Measurements from ENCODE around the gene PXT1.

Gene PXT1

DNA sequence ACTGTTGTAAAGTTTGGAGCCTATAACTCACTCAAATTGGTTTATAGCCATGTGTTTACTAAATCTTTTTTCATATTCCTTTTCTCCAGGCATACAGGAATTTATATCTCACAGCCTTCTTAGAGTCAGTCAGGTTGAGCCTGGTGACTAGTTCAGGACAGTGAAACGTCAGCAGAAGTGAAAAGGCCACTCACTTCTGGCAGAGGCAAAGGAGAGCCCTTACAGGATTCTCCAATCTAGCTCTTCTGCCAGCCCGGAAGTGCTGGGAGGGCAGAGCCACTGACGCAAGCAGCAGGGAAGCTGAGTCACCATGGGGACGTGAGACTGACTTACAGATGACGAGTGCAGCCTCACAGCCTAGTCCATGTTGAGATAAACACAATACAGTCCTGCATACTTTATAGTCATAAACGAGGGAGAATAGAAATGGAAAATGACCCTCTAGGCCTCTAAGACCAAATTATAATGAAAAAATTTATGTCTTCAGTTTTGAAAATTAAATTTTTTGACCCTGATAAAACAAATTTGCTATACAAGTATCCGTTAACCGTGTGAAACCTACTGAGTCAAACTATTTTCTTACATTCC, 1.3 kb downstream of the PXT1 start:
- Mint-ChIP-seq H3K4me3 (peak overlapping the region; percentile 91), H3K27me3 (no peaks in the 10 kb centered on the region), H3K27ac (ENCODE audit: low read depth) (peak overlapping the region; percentile 95)

DNA sequence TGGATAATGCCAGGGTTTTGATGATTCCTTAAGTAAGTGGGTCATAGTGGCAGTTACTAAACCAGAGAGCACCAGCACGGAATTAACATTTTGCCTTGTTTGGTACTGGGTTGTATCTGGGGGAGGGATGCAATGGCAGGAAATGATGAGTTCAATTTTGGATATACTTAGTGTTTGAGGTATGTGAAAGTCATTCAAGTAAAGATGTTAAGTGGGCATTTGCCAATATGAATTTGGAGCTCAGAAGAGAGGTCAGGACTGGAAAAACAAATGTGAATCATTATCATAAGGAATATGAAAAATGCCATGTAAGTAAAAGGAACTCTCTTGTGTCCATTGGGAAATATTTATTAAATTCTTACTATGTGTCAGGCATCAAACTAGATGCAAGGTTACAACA, 6.2 kb downstream of the PXT1 start:
- ATAC-seq (replicated peaks; ENCODE audit: extremely low read depth, poor library complexity, severe bottlenecking) (no peak), DNase-seq (ENCODE audit: low spot score in 2 of 2) (no peak)
- Mint-ChIP-seq H3K4me3 (no peak overlapping the region), H3K27me3 (no peaks in the 10 kb centered on the region), H3K27ac (ENCODE audit: low read depth) (no peak overlapping the region), H3K4me1 (peaks cover 5% of the 10 kb centered on the region), H3K36me3 (ENCODE audit: insufficient read depth) (peaks cover 5% of the 10 kb centered on the region), H3K9me3 (no peaks in the 10 kb centered on the region)

More for the DNA sequence above, 1.3 kb downstream of the PXT1 start:
- DNase-seq (ENCODE audit: low spot score in 2 of 2), result peak; percentile 43 to 66
- Mint-ChIP-seq H3K9me3 (no peaks in the 10 kb centered on the region), H3K4me1 (peaks cover 37% of the 10 kb centered on the region), H3K36me3 (ENCODE audit: insufficient read depth) (peaks cover 17% of the 10 kb centered on the region)
- peak; percentile 79 for ATAC-seq (replicated peaks; ENCODE audit: extremely low read depth, poor library complexity, severe bottlenecking)

DNA sequence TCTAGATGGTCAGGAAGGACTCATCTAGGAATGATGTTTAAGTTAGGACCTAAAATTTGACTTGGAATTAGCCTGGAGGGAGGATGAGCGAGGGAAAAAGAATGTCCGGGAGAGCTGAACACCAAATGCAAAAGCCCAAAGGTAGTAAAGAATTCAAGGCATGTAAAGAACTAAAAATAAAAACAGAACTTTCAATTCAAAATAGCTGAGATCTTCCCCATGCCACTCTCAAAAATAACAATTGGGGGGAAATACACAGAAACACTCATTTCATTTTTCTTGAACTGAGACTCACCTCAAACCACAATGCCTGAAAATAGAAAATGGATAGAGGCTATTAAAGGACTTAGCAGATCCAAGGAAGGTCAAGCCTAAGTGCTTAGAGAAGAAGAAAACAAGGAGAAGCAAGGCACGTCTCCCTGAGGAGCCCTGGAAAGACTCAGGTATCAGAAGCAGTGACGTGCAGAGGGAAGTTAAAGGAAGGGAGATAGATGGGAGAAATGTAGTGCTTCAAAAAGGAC, 10.4 kb downstream of the PXT1 start:
- DNase-seq (ENCODE audit: low spot score in 2 of 2) (no peak), ATAC-seq (replicated peaks; ENCODE audit: extremely low read depth, poor library complexity, severe bottlenecking) (no peak)
- Mint-ChIP-seq H3K27me3 (no peaks in the 10 kb centered on the region), H3K9me3 (no peaks in the 10 kb centered on the region), H3K4me3 (no peak overlapping the region), H3K36me3 (ENCODE audit: insufficient read depth) (no peaks in the 10 kb centered on the region), H3K27ac (ENCODE audit: low read depth) (no peak overlapping the region), H3K4me1 (no peaks in the 10 kb centered on the region)

DNA sequence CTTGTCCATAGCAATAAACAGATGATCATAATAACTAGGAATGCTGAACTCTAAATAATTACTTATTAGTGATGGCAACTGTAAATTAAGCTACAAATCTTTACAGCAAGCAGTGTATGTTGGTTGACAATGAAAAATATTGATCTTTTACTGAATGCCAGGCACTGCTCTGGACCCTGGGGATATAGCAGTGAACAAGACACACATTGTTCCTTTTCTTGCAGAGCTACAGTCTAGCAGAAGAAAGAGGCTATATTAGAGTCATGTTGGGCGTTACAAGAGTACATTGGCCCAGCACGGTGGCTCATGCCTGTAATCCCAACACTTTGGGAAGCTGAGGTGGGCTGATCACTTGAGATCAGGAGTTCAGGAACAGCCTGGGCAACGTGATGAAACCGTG, 11.5 kb downstream of the PXT1 start:
- no peaks in the 10 kb centered on the region for H3K4me1 Mint-ChIP-seq
- DNase-seq (ENCODE audit: low spot score in 2 of 2), result no peak
- H3K9me3 Mint-ChIP-seq, result no peaks in the 10 kb centered on the region

DNA sequence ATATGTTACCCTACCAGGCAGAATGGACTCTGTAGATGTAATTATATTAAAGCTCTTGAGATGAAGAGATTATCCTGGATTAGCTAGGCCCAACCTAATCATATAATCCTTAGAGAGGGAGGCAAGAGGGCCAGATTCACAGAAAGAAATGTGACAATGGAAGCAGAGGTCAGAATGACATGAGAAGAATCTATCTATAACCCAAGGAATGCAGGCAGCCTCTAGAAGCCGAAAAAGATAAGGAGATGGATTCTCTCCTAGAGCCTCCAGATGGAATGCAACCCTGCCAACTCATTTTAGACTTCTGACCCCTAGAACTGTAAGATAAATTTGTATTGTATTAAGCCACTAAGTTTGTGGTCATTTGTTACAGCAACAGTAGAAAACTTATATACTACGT, 12.3 kb downstream of the PXT1 start:
- Mint-ChIP-seq H3K4me1 (no peaks in the 10 kb centered on the region), H3K36me3 (ENCODE audit: insufficient read depth) (no peaks in the 10 kb centered on the region), H3K27ac (ENCODE audit: low read depth) (no peak overlapping the region), H3K4me3 (no peak overlapping the region), H3K9me3 (no peaks in the 10 kb centered on the region), H3K27me3 (no peaks in the 10 kb centered on the region)
- DNase-seq (ENCODE audit: low spot score in 2 of 2) (no peak), ATAC-seq (replicated peaks; ENCODE audit: extremely low read depth, poor library complexity, severe bottlenecking) (no peak)

More for the DNA sequence above, 11.5 kb downstream of the PXT1 start:
- Mint-ChIP-seq H3K27ac (ENCODE audit: low read depth) (no peak overlapping the region), H3K4me3 (no peak overlapping the region), H3K27me3 (no peaks in the 10 kb centered on the region), H3K36me3 (ENCODE audit: insufficient read depth) (no peaks in the 10 kb centered on the region)
- no peak for ATAC-seq (replicated peaks; ENCODE audit: extremely low read depth, poor library complexity, severe bottlenecking)

DNA sequence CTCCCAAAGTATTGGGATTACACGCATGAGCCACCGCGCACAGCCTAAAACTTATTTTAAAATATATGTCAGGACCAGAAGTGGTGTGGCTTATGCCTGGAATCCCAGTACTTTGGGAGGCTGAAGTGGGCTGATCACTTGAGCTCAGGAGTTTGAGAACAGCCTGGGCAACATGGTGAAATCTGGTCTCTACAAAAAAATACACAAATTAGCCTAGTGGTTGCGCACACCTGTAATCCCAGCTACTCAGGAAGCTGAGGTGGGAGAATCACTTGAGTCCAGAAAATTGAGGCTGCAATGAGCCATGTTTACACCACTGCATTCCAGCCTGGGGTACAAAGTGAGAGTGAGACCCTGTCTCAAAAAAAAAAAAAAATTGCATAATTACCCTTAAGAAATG, 13.7 kb downstream of the PXT1 start:
- peaks cover 2% of the 10 kb centered on the region for H3K36me3 Mint-ChIP-seq (ENCODE audit: insufficient read depth)
- ATAC-seq (replicated peaks; ENCODE audit: extremely low read depth, poor library complexity, severe bottlenecking), result no peak
- H3K27ac Mint-ChIP-seq (ENCODE audit: low read depth), result no peak overlapping the region
- peaks cover under 1% of the 10 kb centered on the region for H3K4me1 Mint-ChIP-seq
- no peaks in the 10 kb centered on the region for H3K9me3 Mint-ChIP-seq
- H3K27me3 Mint-ChIP-seq, result no peaks in the 10 kb centered on the region
- no peak overlapping the region for H3K4me3 Mint-ChIP-seq
- DNase-seq (ENCODE audit: low spot score in 2 of 2), result no peak

DNA sequence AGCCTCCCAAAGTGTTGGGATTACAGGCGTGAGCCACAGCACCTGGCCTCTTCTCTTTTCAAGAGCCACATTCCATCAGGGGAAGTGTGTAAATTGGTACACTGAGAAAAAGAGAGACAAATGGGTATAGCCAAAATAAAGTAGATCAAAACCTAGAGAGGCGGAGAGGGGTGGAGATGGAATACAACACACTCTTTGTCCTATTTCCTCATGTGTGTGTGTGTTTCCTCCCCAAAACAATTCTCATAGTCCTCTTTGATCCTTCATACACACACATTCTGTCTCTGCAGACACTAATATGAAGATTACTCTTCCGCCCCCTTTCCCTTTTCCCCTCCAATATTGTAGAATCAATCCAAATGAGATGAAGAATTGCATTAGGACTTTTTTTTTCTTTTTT, 16.0 kb downstream of the PXT1 start:
- H3K4me1 Mint-ChIP-seq, result peaks cover 18% of the 10 kb centered on the region
- no peaks in the 10 kb centered on the region for H3K9me3 Mint-ChIP-seq
- DNase-seq (ENCODE audit: low spot score in 2 of 2) (no peak), ATAC-seq (replicated peaks; ENCODE audit: extremely low read depth, poor library complexity, severe bottlenecking) (no peak)
- H3K27me3 Mint-ChIP-seq, result no peaks in the 10 kb centered on the region
- H3K4me3 Mint-ChIP-seq, result no peak overlapping the region
- no peak overlapping the region for H3K27ac Mint-ChIP-seq (ENCODE audit: low read depth)
- H3K36me3 Mint-ChIP-seq (ENCODE audit: insufficient read depth), result peaks cover 8% of the 10 kb centered on the region

DNA sequence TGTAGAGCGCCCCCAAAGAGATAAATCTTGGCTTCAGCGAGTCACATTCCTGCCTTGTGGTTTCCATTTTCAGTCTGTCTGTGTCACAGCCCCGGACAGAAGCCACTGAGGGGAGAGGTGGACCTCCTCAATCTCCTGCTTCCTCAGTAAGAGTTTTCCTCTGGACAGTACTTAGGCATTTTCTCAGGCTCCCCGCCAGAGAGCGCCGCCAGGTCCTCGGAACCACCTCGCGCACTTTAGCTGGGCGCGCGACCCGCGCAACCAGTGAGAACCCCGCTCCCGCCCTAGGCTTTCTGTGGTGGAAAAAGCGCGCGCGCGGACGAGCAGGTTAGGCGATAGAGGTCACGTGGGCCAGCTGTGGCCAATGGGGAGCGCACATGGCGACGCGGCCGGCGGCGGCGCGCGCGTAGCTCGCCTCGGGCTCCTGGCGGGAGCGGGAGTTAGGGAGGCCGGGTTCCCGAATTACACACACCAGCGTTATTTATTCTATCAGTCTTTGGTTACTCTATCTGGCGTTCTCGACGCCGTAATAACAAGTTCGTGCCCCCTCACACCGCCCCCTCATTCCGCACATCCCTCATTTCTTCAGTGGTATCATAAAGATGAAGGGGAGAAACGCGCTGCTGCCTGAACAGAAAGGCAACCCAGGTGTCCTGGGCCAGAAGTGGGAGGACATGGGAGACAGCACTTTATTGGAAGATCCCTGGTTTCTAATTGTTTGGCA, 19.4 kb downstream of the PXT1 start:
- DNase-seq (ENCODE audit: low spot score in 2 of 2) (peak; percentile 95 to 96), ATAC-seq (replicated peaks; ENCODE audit: extremely low read depth, poor library complexity, severe bottlenecking) (peak; percentile 99)
- Mint-ChIP-seq H3K4me3 (peak overlapping the region; percentile 88), H3K27ac (ENCODE audit: low read depth) (peak overlapping the region; percentile 77), H3K36me3 (ENCODE audit: insufficient read depth) (peaks cover 10% of the 10 kb centered on the region), H3K4me1 (peaks cover 18% of the 10 kb centered on the region), H3K27me3 (no peaks in the 10 kb centered on the region), H3K9me3 (no peaks in the 10 kb centered on the region)

DNA sequence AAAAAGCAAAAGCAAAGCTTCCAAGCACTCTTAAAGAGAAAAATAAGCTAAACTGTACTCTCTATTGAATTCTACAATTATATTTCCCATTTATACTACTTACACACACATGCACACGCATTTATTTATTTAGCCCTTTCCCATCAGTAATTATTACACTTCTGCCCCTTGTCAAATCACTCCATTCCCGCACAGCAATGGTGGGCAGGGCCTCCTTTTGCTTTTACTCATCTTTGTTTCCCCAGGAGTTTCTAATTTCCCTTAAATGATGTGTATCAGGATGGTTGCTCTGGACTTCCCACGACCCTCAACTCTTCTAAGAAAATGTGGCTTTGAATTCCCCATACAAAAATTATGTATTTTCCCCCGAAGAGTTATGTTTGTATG, 19.9 kb downstream of the PXT1 start:
- Mint-ChIP-seq H3K27ac (ENCODE audit: low read depth) (peak overlapping the region; percentile 77), H3K27me3 (no peaks in the 10 kb centered on the region), H3K4me3 (peak overlapping the region; percentile 88), H3K36me3 (ENCODE audit: insufficient read depth) (peaks cover 10% of the 10 kb centered on the region), H3K4me1 (peaks cover 18% of the 10 kb centered on the region), H3K9me3 (no peaks in the 10 kb centered on the region)
- DNase-seq (ENCODE audit: low spot score in 2 of 2) (no peak), ATAC-seq (replicated peaks; ENCODE audit: extremely low read depth, poor library complexity, severe bottlenecking) (peak; percentile 1)

DNA sequence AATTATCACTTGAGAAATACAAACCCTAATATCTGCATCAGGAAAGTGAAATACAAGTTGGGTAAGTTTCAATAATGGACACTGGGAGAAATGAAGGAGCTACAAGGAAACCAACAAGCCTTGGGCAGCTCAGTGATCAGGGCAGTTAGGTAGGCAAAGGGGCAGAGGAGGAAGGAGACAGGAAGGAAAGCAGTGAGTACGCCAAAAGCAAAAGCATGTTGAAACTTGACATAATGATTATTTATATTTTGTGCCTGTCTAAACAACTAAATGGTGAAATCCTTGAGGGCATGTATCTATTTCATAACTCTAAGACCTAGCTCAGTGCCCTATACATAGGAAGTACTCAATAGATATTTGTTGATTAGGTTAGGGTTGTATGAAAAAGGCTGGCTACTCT, 23.3 kb downstream of the PXT1 start:
- Mint-ChIP-seq H3K4me1 (peaks cover 18% of the 10 kb centered on the region), H3K36me3 (ENCODE audit: insufficient read depth) (peaks cover 10% of the 10 kb centered on the region), H3K27me3 (no peaks in the 10 kb centered on the region), H3K4me3 (no peak overlapping the region), H3K27ac (ENCODE audit: low read depth) (no peak overlapping the region), H3K9me3 (no peaks in the 10 kb centered on the region)
- ATAC-seq (replicated peaks; ENCODE audit: extremely low read depth, poor library complexity, severe bottlenecking) (no peak), DNase-seq (ENCODE audit: low spot score in 2 of 2) (no peak)

DNA sequence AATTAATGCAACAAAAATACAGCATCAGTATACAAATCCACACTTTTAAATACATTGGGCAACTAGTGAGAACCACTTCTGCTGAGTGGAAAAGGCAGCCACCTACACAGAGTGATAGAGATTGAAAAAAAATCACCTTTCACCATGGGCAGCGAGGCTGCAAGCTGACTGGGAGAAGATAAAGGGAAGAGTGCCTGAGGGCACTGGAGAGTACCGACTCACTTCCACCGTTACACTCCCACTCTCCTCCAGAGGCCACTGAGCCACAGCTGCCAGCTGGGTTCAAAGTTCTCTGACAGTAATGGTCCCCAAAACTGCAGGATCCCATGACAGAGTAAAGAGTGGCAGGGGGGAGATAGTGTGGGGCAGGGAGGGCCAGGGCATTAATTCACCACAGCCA, 24.1 kb downstream of the PXT1 start:
- H3K4me3 Mint-ChIP-seq, result no peak overlapping the region
- peaks cover 14% of the 10 kb centered on the region for H3K4me1 Mint-ChIP-seq
- H3K36me3 Mint-ChIP-seq (ENCODE audit: insufficient read depth), result peaks cover 7% of the 10 kb centered on the region
- no peak for ATAC-seq (replicated peaks; ENCODE audit: extremely low read depth, poor library complexity, severe bottlenecking)
- no peak for DNase-seq (ENCODE audit: low spot score in 2 of 2)
- no peak overlapping the region for H3K27ac Mint-ChIP-seq (ENCODE audit: low read depth)
- H3K9me3 Mint-ChIP-seq, result no peaks in the 10 kb centered on the region
- H3K27me3 Mint-ChIP-seq, result no peaks in the 10 kb centered on the region

DNA sequence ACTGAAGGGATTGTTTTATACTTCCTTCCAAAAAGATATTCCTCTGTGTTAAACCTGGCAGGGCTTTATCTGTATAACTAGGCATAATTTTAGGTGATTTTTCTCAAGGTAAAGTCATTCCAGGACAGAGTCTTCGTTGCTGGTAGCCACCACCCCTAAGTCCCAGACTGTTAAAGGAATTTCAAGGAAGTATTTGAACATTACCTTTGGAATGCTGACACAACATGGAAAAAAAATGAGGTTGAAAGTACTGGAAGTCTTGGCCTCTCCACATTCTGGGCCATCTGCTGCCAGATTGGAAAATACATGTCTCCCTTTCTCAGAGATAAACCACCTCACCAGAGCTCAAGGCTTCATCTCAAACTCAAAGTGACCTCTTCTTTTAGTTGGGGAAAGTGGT, 28.2 kb downstream of the PXT1 start:
- DNase-seq (ENCODE audit: low spot score in 2 of 2), result no peak
- H3K27ac Mint-ChIP-seq (ENCODE audit: low read depth), result no peak overlapping the region
- no peaks in the 10 kb centered on the region for H3K4me1 Mint-ChIP-seq
- H3K27me3 Mint-ChIP-seq, result peaks cover 5% of the 10 kb centered on the region
- H3K4me3 Mint-ChIP-seq, result no peak overlapping the region
- peaks cover 1% of the 10 kb centered on the region for H3K36me3 Mint-ChIP-seq (ENCODE audit: insufficient read depth)
- no peaks in the 10 kb centered on the region for H3K9me3 Mint-ChIP-seq
- ATAC-seq (replicated peaks; ENCODE audit: extremely low read depth, poor library complexity, severe bottlenecking), result no peak
